GM19372 (cell line): ENCODE measurements around the gene DOCK11.
"Not testable (repeated sequence)": the region's sequence is repeated elsewhere in the genome, so short reads cannot be mapped to it uniquely, and the experiment has no call there.

Experiments
- ATAC-seq: cut with Tn5 transposase; IDR thresholded peaks from one replicate; pipeline ENCODE4 v1.9.1; 2021; ENCODE audit warnings: mild to moderate bottlenecking, low read depth, moderate library complexity; ENCODE audit not compliant: unreplicated experiment

The DOCK11 gene

DNA sequence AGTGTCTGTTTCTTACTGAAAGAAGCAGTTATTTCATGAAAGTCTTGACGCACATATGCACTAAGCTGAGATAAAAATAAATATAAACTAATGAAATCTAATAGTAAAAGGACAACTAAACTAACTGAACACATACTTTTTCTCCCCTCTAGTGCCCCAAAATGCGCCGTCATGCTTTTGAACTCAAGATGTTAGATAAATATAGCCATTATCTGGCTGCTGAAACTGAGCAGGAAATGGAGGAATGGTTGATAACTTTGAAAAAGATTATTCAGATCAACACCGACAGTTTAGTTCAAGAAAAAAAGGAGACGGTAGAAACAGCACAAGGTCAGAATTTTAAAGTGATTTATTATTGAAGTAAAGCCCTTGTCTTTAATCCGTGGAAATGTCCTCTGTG is 70.2 kb downstream of the DOCK11 start:
- ATAC-seq: no peak

- ATAC-seq: no peak
These were observed 70.7 kb downstream of the DOCK11 start for GRCh38 chrX:118566359-118566758.

DNA sequence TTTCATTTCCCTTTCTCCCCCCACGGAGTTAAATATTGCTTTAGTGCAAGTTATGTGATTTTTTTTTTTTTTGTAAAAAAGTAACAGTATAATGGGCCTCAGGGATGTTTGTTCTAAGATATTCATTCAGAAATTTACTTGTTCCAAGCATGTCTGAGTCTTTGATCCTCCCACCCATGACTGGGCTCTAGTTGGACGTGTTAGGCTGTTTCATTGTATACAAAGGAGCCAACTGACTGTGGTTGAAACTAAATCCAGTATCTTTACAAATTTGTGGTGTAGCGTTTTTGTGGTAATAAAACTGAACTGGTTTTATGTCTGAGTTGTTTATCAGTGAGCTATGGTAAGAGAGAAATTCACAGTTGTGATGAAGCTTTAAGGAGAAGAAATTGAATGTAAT is 74.1 kb downstream of the DOCK11 start:
- no peak for ATAC-seq

- no peak for ATAC-seq
These were observed 74.6 kb downstream of the DOCK11 start for GRCh38 chrX:118570209-118570608.

GRCh38 chrX:118571836-118572235 is 76.2 kb downstream of the DOCK11 start:
- ATAC-seq: no peak

- ATAC-seq: no peak
These were observed 79.1 kb downstream of the DOCK11 start for GRCh38 chrX:118574666-118575065.

DNA sequence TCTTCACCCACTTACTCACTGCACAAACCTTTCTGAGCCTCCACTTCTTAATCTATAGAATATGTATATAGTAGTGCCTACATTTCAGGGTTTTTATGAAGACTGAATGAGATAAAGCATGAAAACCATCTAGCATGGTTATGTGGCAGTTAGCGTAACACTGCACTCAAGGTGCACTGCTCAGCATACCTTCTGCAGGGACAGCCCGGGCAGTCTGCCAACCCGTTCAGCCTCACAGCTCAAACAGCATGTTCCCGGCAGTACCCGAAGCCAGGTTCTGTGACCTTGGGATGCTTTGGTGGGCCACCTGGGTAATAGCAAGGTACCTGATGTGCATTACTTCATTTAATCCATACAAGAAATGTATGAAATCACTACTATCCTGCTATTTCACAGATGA is 81.4 kb downstream of the DOCK11 start:
- no peak for ATAC-seq

- no peak for ATAC-seq
These were observed 83.8 kb downstream of the DOCK11 start for GRCh38 chrX:118579417-118579816.

DNA sequence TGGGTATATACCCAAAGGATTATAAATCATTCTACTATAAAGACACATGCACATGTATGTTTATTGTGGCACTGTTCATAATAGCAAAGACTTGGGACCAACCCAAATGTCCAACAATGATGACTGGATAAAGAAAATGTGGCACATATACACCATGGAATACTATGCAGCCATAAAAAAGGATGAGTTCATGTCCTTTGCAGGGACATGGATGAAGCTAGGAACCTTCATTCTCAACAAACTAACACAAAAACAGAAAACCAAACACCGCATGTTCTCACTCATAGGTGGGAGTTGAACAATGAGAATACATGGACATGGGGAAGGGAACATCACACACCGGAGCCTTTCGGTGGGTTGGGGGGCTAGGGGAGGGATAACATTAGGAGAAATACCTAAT is 87.3 kb downstream of the DOCK11 start:
- ATAC-seq: not testable (repeated sequence)

- no peak for ATAC-seq
These were observed 88.2 kb downstream of the DOCK11 start for GRCh38 chrX:118583781-118584180.

DNA sequence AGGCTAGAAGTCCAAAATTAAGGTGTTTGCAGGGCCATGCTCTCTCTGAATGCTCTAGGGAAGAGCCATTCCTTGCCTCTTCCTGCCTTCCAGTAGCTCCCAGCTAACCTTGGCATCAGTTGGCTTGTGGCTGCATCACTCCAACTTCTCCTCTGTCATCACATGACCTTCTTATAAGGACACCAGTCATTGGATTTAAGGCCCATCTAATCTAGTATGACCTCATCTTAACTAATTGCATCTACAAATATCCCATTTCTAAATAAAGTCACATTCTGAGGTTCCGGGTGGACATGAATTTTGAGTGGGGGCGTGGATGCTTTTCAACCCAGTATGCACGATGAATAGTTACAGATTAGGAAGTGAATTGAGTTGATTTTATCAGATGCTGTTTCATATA is 89.7 kb downstream of the DOCK11 start:
- no peak for ATAC-seq

- not testable (repeated sequence) for ATAC-seq
These were observed 90.6 kb downstream of the DOCK11 start for GRCh38 chrX:118586206-118586605.

DNA sequence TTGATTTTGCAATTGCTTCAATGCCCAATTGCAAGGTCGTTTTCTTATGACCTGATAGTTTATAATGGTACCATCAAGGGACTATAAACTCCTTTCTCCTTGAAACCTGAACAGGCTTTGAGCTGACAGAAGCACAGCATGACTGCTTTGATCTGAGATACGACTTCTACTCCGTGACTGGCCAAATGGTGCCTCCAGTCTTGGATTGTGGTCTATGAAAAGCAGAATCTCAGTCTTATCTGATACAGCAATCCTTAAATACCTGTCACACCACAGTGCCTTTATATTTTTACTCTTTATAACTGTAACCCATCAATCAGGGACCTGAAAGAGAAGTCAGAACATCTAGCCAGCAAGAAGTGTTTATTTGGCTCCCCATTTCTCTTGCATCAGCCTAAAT is 93.1 kb downstream of the DOCK11 start:
- ATAC-seq: no peak

- no peak for ATAC-seq
These were observed 93.6 kb downstream of the DOCK11 start for GRCh38 chrX:118589227-118589626.

GRCh38 chrX:118593407-118593806 is 97.8 kb downstream of the DOCK11 start:
- ATAC-seq: no peak

DNA sequence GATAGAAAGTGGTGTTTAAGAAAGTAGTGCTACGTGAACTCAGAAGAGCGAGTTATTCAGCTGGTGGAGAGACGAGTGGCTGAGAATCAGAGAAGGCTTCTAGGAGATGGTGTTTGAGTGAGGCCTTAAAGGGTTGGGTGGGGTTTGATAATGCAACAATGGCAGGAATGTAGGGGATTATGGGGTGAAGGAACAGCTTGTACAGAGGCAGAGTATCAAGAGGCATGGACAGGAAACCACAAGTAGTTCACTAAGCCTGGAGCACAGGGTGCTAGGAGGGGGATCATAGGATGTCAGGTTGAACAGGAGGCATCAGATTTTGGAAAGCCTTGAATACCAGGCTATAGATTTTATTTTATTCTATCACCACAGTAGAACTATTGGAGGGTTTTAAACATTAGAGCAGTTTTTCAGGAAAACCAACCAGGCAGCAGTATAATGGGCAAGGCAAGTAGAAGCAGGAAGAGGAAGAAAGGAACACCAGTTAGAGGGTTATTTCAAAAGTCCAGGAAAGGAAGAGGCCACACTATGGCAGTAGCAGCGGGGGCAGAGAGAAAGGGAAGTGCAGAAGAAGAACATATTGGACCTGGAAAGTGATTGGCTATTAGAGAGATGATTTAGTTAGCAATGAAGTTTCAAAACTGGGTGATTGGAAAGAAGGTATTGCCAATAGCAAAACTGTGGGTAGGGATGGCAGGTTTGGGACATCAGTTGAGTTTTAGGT is 99.2 kb downstream of the DOCK11 start:
- no peak for ATAC-seq

GRCh38 chrX:118595501-118596042 is 100.0 kb downstream of the DOCK11 start:
- ATAC-seq: no peak

GRCh38 chrX:118596390-118596789 is 100.8 kb downstream of the DOCK11 start:
- ATAC-seq: no peak

DNA sequence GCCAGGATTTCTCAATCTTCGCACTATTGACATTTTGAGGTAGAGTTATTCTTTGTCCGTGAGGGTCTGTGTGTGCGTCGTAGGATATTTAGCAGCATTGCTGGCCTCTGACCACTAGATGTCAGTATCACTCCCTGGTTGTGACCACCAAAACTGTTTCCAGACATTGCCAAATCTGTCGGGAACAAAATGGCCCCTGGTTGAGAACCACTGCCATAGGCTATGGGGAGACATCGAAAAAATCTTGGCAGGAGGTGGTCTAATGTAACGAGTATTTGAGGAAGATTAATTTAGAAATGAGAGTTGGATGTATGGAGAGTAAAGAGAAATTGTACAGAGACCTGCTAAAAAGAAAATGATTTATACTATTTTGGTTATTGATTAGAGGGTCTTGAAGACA is 108.4 kb downstream of the DOCK11 start:
- peak; percentile 57 for ATAC-seq

DNA sequence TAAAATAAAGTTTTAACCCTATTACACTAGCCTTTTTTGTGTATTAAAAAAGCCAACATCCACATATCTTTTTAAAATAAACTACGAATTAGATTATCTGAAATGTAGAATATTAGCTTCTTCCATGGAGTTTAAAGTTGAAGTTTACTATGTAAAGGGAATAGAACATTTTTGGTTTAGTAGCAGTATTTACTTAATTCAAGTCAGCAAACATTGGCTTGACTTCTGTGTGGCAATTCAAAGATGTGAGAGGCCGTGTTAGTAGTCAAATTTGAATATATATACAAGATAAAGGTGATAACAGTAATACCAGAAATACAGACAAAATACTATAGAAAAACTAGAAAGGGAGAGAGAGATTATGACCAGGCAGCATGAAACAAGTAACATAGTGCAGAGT is 116.7 kb downstream of the DOCK11 start:
- ATAC-seq: no peak

- ATAC-seq: no peak
These were observed 118.5 kb downstream of the DOCK11 start for GRCh38 chrX:118614150-118614549.

DNA sequence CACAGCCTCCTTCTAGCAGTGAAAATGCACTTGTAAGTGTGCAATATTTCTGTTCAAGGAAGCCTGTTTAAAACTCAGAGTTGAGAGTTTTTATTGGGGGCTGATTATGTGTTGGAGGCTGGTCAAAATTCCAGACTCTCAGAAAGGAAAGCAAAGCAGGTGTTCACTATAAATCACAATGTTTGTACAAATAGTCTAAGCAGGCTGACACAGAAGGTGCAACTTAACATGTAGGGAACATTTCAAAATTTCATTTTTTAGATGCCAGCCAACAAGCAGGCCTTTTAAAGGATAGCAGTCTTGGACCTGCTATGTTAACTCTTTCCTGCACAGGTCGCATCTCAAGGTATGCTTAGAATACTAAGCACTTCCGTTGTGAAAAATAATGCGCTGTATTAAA is 119.5 kb downstream of the DOCK11 start:
- no peak for ATAC-seq
